HepG2 (cell line): Measurements from ENCODE around the gene GTSF1L. TPM values are rescaled to one million over a fixed set of nuclear protein-coding genes. Genes with fewer than 3 reads are reported as not detected.

Source experiments
- ATAC-seq: fragments of 200-7000 bp; cut with Tn5 transposase; 3 replicates; pipeline ENCODE4 v1.9.1; 2020; ENCODE audit warnings: mild to moderate bottlenecking, moderate library complexity
- BruUV-seq: library from RNA; stranded (reverse); fragments of 400-500 nt; replicated peaks from 2 replicates; lab custom pipeline; 2021; lab: Mats Ljungman, UMichigan
- CTCF ChIA-PET: fragments of 300-600 bp; formaldehyde crosslinking; extraction: SDS; loops from one replicate; lab custom pipeline; 2021; ENCODE audit warnings: low total read pairs, inconsistent platforms, low intra/inter-chr PET ratio; lab: Yijun Ruan, JAX
- POLR2A ChIA-PET: fragments of 350-600 bp; sonication (Branson Sonifier 250); formaldehyde crosslinking; loops from one replicate; lab custom pipeline; 2020; ENCODE audit warnings: antibody characterized with exemption, inconsistent platforms; lab: Yijun Ruan, JAX
- DNase-seq: peaks from one replicate; pipeline ENCODE4 v3.0.0-alpha.2; 2015; ENCODE audit warnings: low spot score
- FAIRE-seq: peaks from 3 replicates; lab custom pipeline; 2011; peaks lifted over from hg19 to GRCh38; lab: Jason Lieb, UNC
- H2AFZ ChIP-seq: one replicate; pipeline ENCODE4 v1.6.1; 2011; ENCODE audit warnings: low read length, inconsistent platforms
- H3K27ac ChIP-seq: fragments of 300-600 bp; 3 replicates; pipeline ENCODE4 v1.8.0; 2011; ENCODE audit warnings: mixed run types, mild to moderate bottlenecking, mixed read lengths, low read length, inconsistent platforms; ENCODE audit not compliant: insufficient read depth; ENCODE audit errors: extremely low read length
- H3K27me3 ChIP-seq, 2 experiments: fragments of 200-600 bp in 1 of 2; 2 replicates in 1 of 2; 3 replicates in 1 of 2; pipeline versions ENCODE4 v1.6.0 to v1.8.0; 2011; ENCODE audit warnings: low read length in 2 of 2, mild to moderate bottlenecking in 2 of 2, moderate library complexity in 2 of 2, inconsistent platforms in 1 of 2; ENCODE audit not compliant: insufficient read depth in 2 of 2, control insufficient read depth in 1 of 2
- H3K36me3 ChIP-seq, 2 experiments: fragments of 200-600 bp in 1 of 2; replicated peaks in 1 of 2; 2 replicates in 1 of 2; 3 replicates in 1 of 2; pipeline versions ENCODE4 v1.5.1 to v1.8.0; 2011; ENCODE audit warnings: low read length in 2 of 2, inconsistent platforms in 1 of 2; ENCODE audit not compliant: insufficient read depth in 2 of 2, control insufficient read depth in 1 of 2
- H3K4me1 ChIP-seq: 2 replicates; pipeline ENCODE4 v1.5.1; 2012; ENCODE audit warnings: low read length, inconsistent platforms; ENCODE audit not compliant: insufficient read depth
- H3K4me2 ChIP-seq: 2 replicates; pipeline ENCODE4 v1.6.0; 2011; ENCODE audit warnings: low read depth, low read length, inconsistent platforms
- H3K4me3 ChIP-seq, 3 experiments: fragments of 200-600 bp in 1 of 3; sonication (generic), shearing (Covaris generic) in 1 of 3; replicated peaks in 1 of 3; 2 replicates each; pipeline ENCODE4 v1.5.1; 2011 to 2016; ENCODE audit warnings: low read length in 3 of 3, inconsistent platforms in 2 of 3, low read depth in 2 of 3, mild to moderate bottlenecking in 2 of 3, control low read depth in 1 of 3, mixed read lengths in 1 of 3; ENCODE audit not compliant: insufficient read depth in 1 of 3
- H3K79me2 ChIP-seq: one replicate; pipeline ENCODE4 v1.6.1; 2011; ENCODE audit warnings: low read length, inconsistent platforms; ENCODE audit not compliant: insufficient read depth
- H3K9ac ChIP-seq: 2 replicates; pipeline ENCODE4 v1.6.0; 2011; ENCODE audit warnings: mild to moderate bottlenecking, low read depth, low read length, inconsistent platforms; ENCODE audit not compliant: insufficient read depth
- H3K9me3 ChIP-seq: 2 replicates; pipeline ENCODE4 v1.5.1; 2012; ENCODE audit warnings: mild to moderate bottlenecking, low read length
- H4K20me1 ChIP-seq: 2 replicates; pipeline ENCODE4 v1.6.0; 2011; ENCODE audit warnings: inconsistent platforms, mild to moderate bottlenecking, low read length, moderate library complexity; ENCODE audit not compliant: insufficient read depth
- ARID2 ChIP-seq: sonication (generic); formaldehyde crosslinking; IDR thresholded peaks from 2 replicates; pipeline ENCODE4 v1.8.1; 2022; ENCODE audit warnings: mild to moderate bottlenecking, missing genetic modification reagents, borderline replicate concordance
- ATF6 ChIP-seq: sonication (generic); formaldehyde crosslinking; conservative IDR thresholded peaks from 2 replicates; pipeline ENCODE4 v1.4.0; 2020; ENCODE audit warnings: missing genetic modification reagents
- CBFB ChIP-seq: sonication (generic); formaldehyde crosslinking; IDR thresholded peaks from 2 replicates; pipeline ENCODE4 v1.4.0; 2020; ENCODE audit warnings: missing genetic modification reagents
- HNRNPLL ChIP-seq: fragments of 200-400 bp; formaldehyde crosslinking; IDR thresholded peaks from 2 replicates; pipeline ENCODE4 v1.6.1; 2017; ENCODE audit warnings: mild to moderate bottlenecking, low read depth, low read length; ENCODE audit not compliant: poor library complexity, severe bottlenecking
- RBAK ChIP-seq: sonication (generic); formaldehyde crosslinking; IDR thresholded peaks from 2 replicates; pipeline ENCODE4 v1.5.1; 2020; ENCODE audit warnings: mild to moderate bottlenecking, missing genetic modification reagents
- SALL1 ChIP-seq: sonication (generic); formaldehyde crosslinking; IDR thresholded peaks from 2 replicates; pipeline ENCODE4 v1.8.0; 2022; ENCODE audit warnings: mild to moderate bottlenecking, missing genetic modification reagents
- SKI ChIP-seq: fragments of 450-650 bp; IDR thresholded peaks from one replicate; pipeline ENCODE4 v1.6.1; 2018; ENCODE audit warnings: mild to moderate bottlenecking; ENCODE audit not compliant: partially characterized antibody
- YEATS4 ChIP-seq: sonication (generic); formaldehyde crosslinking; IDR thresholded peaks from 2 replicates; pipeline ENCODE4 v1.4.0; 2020; ENCODE audit warnings: missing genetic modification reagents, borderline replicate concordance
- ZMYM3 ChIP-seq: sonication (generic); formaldehyde crosslinking; IDR thresholded peaks from 2 replicates; pipeline ENCODE4 v1.5.1; 2020; ENCODE audit warnings: mild to moderate bottlenecking, missing genetic modification reagents
- ZNF263 ChIP-seq: sonication (generic); formaldehyde crosslinking; IDR thresholded peaks from 2 replicates; pipeline ENCODE4 v1.4.0; 2020; ENCODE audit warnings: missing genetic modification reagents
- ZNF614 ChIP-seq: IDR thresholded peaks from 2 replicates; pipeline ENCODE4 v1.6.1; 2018; ENCODE audit warnings: missing biosample characterization, missing genetic modification reagents, inconsistent platforms, borderline replicate concordance
- WGBS: methylation state at CpG from one replicate; pipeline ENCODE4 v1.1.6; 2017; ENCODE audit warnings: low lambda C conversion rate; 5-methylcytosine and 5-hydroxymethylcytosine counted together
- in situ Hi-C: cut with HindIII; loops from 2 replicates; pipeline ENCODE4 v1.10.0; 2017; ENCODE audit warnings: low pct_unique_long_range_greater_than_20kb; ENCODE audit not compliant: extremely low pct_ligation_motif_present
- intact Hi-C: fragments of 100-400 bp; cut with micrococcal nuclease; formaldehyde crosslinking; loops from one replicate; pipeline ENCODE4 v1.10.0; 2022; ENCODE audit not compliant: unreplicated experiment
- polyA plus RNA-seq, 8 experiments: library from polyadenylated mRNA; depleted of rRNA in 3 of 8; stranded (reverse) in 7 of 8; unstranded in 1 of 8; fragments of >200 nt; fragmentation: Illumina TruSeq in 4 of 8; extraction: Trizol in 4 of 8; gene quantifications; 2 replicates each; pipeline versions ENCODE4 v1.2.1 to v1.2.3, GENCODE V29; 2011 to 2016; ENCODE audit warnings: low read depth in 4 of 8, missing spikeins in 1 of 8, mixed read lengths in 1 of 8; ENCODE audit not compliant: insufficient read depth in 1 of 8
- total RNA-seq, 5 experiments: library from RNA; depleted of rRNA; stranded (reverse); fragments of >200 nt; fragmentation: Illumina TruSeq; extraction: Trizol; gene quantifications; 2 replicates each; pipeline ENCODE4 v1.2.3, GENCODE V29; 2016; ENCODE audit warnings: low read depth in 1 of 5

Gene GTSF1L
- total and polyA plus RNA-seq, 2 of the 13 experiments (the other 11 are each of a cell fraction or from before 2014, with no cell fraction given): not detected

DNA sequence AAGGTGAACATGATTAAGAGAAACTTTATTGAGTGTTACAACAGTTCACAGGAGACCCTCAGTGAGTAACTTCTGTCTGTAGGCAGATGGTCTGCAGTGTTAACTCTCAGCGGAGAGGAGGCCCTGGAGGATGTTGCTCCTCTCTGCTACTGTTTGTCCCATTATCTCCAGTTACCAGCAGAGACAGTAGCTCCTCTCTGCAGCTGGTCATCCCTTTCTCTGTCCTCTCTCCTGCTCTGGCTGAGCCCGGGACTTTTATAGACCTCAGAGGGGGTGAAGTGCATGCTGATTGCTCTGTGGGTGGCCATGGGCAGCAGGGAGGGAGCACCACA is 5.7 kb downstream of the GTSF1L start:
- DNase-seq (no peak), ATAC-seq (peak; percentile 26), FAIRE-seq (no peak)
- peaks cover 0 to 10% of the 10 kb centered on the region in 2 experiments; a peak in 1 of 5 replicates for H3K27me3 ChIP-seq
- 0 out of 2 replicates have a peak, but pooled peaks have one; percentile 10 for TF ChIP-seq ARID2
- TF ChIP-seq SKI: no peak
- TF ChIP-seq ZNF263: peak; percentile 92
- no peak for TF ChIP-seq YEATS4 (CRISPR knock-in tag)
- TF ChIP-seq ZMYM3 (CRISPR knock-in tag): no peak
- no peak for TF ChIP-seq HNRNPLL
- TF ChIP-seq CBFB: no peak
- no peak for TF ChIP-seq ZNF614
- TF ChIP-seq SALL1 (CRISPR knock-in tag): peak; percentile 25; the same call in 1 of the 2 replicates
- peak overlapping the region; percentile 64; the same call in 1 of the 2 replicates for H3K4me2 ChIP-seq
- CTCF ChIA-PET: no interaction called here
- POLR2A ChIA-PET: no interaction called here
- H3K79me2 ChIP-seq: no peaks in the 10 kb centered on the region
- in situ Hi-C loops: no loop called here
- H3K36me3 ChIP-seq: no peaks in the 10 kb centered on the region; a peak in 1 of 5 replicates
- H3K9me3 ChIP-seq: no peaks in the 10 kb centered on the region
- no peak overlapping the region for H3K27ac ChIP-seq
- no peaks in the 10 kb centered on the region for H4K20me1 ChIP-seq
- H2AFZ ChIP-seq: peak overlapping the region; percentile 17
- intact Hi-C loops: loop anchor here (10.0 kb wide), 1 partner anchor 484 kb away; no protein-coding TSS in a partner anchor
- no TSS peak for BruUV-seq
- H3K4me3 ChIP-seq: peak overlapping the region in 1 of 3 experiments; percentile 40; a peak in 1 of 6 replicates
- 0% methylated on average over 2 of the region's 2 CpGs for WGBS
- H3K4me1 ChIP-seq: peaks cover 32% of the 10 kb centered on the region
- H3K9ac ChIP-seq: no peak overlapping the region

- 21% methylated on average over 1 of the region's 1 CpG for WGBS
- TF ChIP-seq RBAK (peak; percentile 90), ATF6 (CRISPR knock-in tag) (no peak)
- intact Hi-C loops (loop anchor here (10.0 kb wide), 1 partner anchor 485 kb away; no protein-coding TSS in a partner anchor), in situ Hi-C loops (no loop called here)
- H4K20me1 ChIP-seq: no peaks in the 10 kb centered on the region
- CTCF ChIA-PET: no interaction called here
- H3K4me2 ChIP-seq: no peak overlapping the region
- H3K9ac ChIP-seq: no peak overlapping the region
- H3K79me2 ChIP-seq: no peaks in the 10 kb centered on the region
- FAIRE-seq: no peak
- no peak for DNase-seq
- no peaks in the 10 kb centered on the region for H3K9me3 ChIP-seq
- H3K27me3 ChIP-seq: peaks cover 0 to 8% of the 10 kb centered on the region in 2 experiments; a peak in 1 of 5 replicates
- ATAC-seq: no peak
- peaks cover 22% of the 10 kb centered on the region for H3K4me1 ChIP-seq
- peaks cover 7% of the 10 kb centered on the region in 2 experiments; a peak in 2 of 5 replicates for H3K36me3 ChIP-seq
- no TSS peak for BruUV-seq
- POLR2A ChIA-PET: no interaction called here
- H3K27ac ChIP-seq: no peak overlapping the region
- H3K4me3 ChIP-seq: no peak overlapping the region
- H2AFZ ChIP-seq: no peak overlapping the region
Observed at GRCh38 chr20:43720007-43720406, 6.8 kb downstream of the GTSF1L start.
